GM23338 (cell line): ENCODE data around the gene ATG4A. TPM values are rescaled to one million over a fixed set of nuclear protein-coding genes. Genes with fewer than 3 reads are reported as not detected.

Experiments used
- ATAC-seq: fragments of 200-7000 bp; cut with Tn5 transposase; 3 replicates; pipeline ENCODE4 v1.9.1; 2020
- DNase-seq: peaks from one replicate; pipeline ENCODE4 v3.0.0-alpha.2; 2015; ENCODE audit warnings: low spot score
- H2AFZ ChIP-seq: fragments of 200-600 bp; sonication (generic); 2 replicates; pipeline ENCODE4 v1.8.0; 2016; ENCODE audit warnings: antibody characterized with exemption, mild to moderate bottlenecking, moderate library complexity
- H3F3A ChIP-seq: fragments of 200-600 bp; sonication (generic); replicated peaks from 2 replicates; pipeline ENCODE4 v1.8.0; 2017; ENCODE audit warnings: antibody characterized with exemption, mixed run types, low read depth
- H3K27ac ChIP-seq: fragments of 200-600 bp; sonication (generic); 2 replicates; pipeline ENCODE4 v1.6.1; 2016; ENCODE audit warnings: low read depth
- H3K27me3 ChIP-seq: fragments of 200-600 bp; sonication (generic); 2 replicates; pipeline ENCODE4 v1.8.0; 2016; ENCODE audit warnings: mild to moderate bottlenecking, mixed run types, moderate library complexity; ENCODE audit not compliant: insufficient read depth
- H3K36me3 ChIP-seq: fragments of 200-600 bp; sonication (generic); 2 replicates; pipeline ENCODE4 v1.8.0; 2016; ENCODE audit warnings: mild to moderate bottlenecking; ENCODE audit not compliant: insufficient read depth
- H3K4me1 ChIP-seq: fragments of 200-600 bp; sonication (generic); 2 replicates; pipeline ENCODE4 v1.8.0; 2016; ENCODE audit warnings: mild to moderate bottlenecking, moderate library complexity; ENCODE audit not compliant: insufficient read depth
- H3K4me2 ChIP-seq: fragments of 200-600 bp; sonication (generic); 2 replicates; pipeline ENCODE4 v1.7.1; 2017; ENCODE audit warnings: mixed run types
- H3K4me3 ChIP-seq: fragments of 200-600 bp; sonication (generic); 2 replicates; pipeline ENCODE4 v1.6.1; 2016; ENCODE audit warnings: mixed run types
- H3K79me2 ChIP-seq: fragments of 200-600 bp; sonication (generic); replicated peaks from 2 replicates; pipeline ENCODE4 v1.8.0; 2017; ENCODE audit warnings: mild to moderate bottlenecking; ENCODE audit not compliant: insufficient read depth
- H3K9me2 ChIP-seq: fragments of 200-600 bp; sonication (generic); 2 replicates; pipeline ENCODE4 v1.8.0; 2017; ENCODE audit not compliant: insufficient read depth
- H4K20me1 ChIP-seq: fragments of 200-600 bp; sonication (generic); replicated peaks from 2 replicates; pipeline ENCODE4 v1.8.0; 2017; ENCODE audit warnings: mild to moderate bottlenecking; ENCODE audit not compliant: insufficient read depth
- H3K27ac Mint-ChIP-seq: 2 replicates; pipeline ENCODE4 v1.8.0; 2020; ENCODE audit warnings: inconsistent platforms, mild to moderate bottlenecking, moderate library complexity, mixed read lengths
- H3K27me3 Mint-ChIP-seq: 3 replicates; pipeline ENCODE4 v1.8.0; 2022; ENCODE audit warnings: low read depth, mild to moderate bottlenecking, moderate library complexity, mixed read lengths, inconsistent platforms; ENCODE audit not compliant: insufficient read depth, poor library complexity
- H3K36me3 Mint-ChIP-seq: 3 replicates; pipeline ENCODE4 v1.8.0; 2021; ENCODE audit warnings: low read depth, mild to moderate bottlenecking, inconsistent platforms, moderate library complexity, mixed read lengths
- H3K4me1 Mint-ChIP-seq: 3 replicates; pipeline ENCODE4 v1.8.0; 2020; ENCODE audit warnings: mild to moderate bottlenecking, inconsistent platforms, mixed read lengths
- H3K4me3 Mint-ChIP-seq: 3 replicates; pipeline ENCODE4 v1.8.0; 2021; ENCODE audit warnings: moderate library complexity, mild to moderate bottlenecking, inconsistent platforms, mixed read lengths
- H3K9me3 Mint-ChIP-seq: 3 replicates; pipeline ENCODE4 v1.8.0; 2020; ENCODE audit warnings: moderate library complexity, mild to moderate bottlenecking, inconsistent platforms, mixed read lengths
- ETS1 ChIP-seq: IDR thresholded peaks from 2 replicates; pipeline ENCODE4 v1.6.1; 2016; ENCODE audit warnings: antibody characterized with exemption
- EZH2 ChIP-seq: fragments of 200-600 bp; sonication (generic); IDR thresholded peaks from one replicate; pipeline ENCODE4 v1.8.0; 2017; ENCODE audit warnings: antibody characterized with exemption, mild to moderate bottlenecking, low read depth; ENCODE audit not compliant: unreplicated experiment
- EZH2phosphoT487 ChIP-seq: fragments of 200-600 bp; sonication (generic); IDR thresholded peaks from one replicate; pipeline ENCODE4 v1.8.1; 2018; ENCODE audit warnings: antibody characterized with exemption; ENCODE audit not compliant: unreplicated experiment
- JUNB ChIP-seq: IDR thresholded peaks from one replicate; pipeline ENCODE4 v1.6.1; 2016; ENCODE audit warnings: antibody characterized with exemption; ENCODE audit not compliant: unreplicated experiment
- NANOG ChIP-seq: IDR thresholded peaks from 2 replicates; pipeline ENCODE4 v1.6.1; 2016; ENCODE audit warnings: antibody characterized with exemption, borderline replicate concordance
- POLR2AphosphoS5 ChIP-seq: IDR thresholded peaks from 2 replicates; pipeline ENCODE4 v1.6.1; 2016; ENCODE audit warnings: antibody characterized with exemption, low read depth
- REST ChIP-seq: IDR thresholded peaks from one replicate; pipeline ENCODE4 v1.6.1; 2018; ENCODE audit warnings: antibody characterized with exemption; ENCODE audit not compliant: unreplicated experiment
- STAT1 ChIP-seq: IDR thresholded peaks from one replicate; pipeline ENCODE4 v1.6.1; 2016; ENCODE audit warnings: antibody characterized with exemption; ENCODE audit not compliant: unreplicated experiment
- ZNF114 ChIP-seq: fragments of 250-450 bp; sonication (Bioruptor Pico); IDR thresholded peaks from 2 replicates; pipeline ENCODE4 v1.5.0; 2020; ENCODE audit warnings: mild to moderate bottlenecking, moderate library complexity
- ZNF331 ChIP-seq: fragments of 250-450 bp; sonication (Bioruptor Pico); IDR thresholded peaks from 2 replicates; pipeline ENCODE4 v1.5.0; 2020; ENCODE audit warnings: low read depth, mild to moderate bottlenecking, moderate library complexity
- ZNF462 ChIP-seq: fragments of 250-450 bp; sonication (Bioruptor Pico); IDR thresholded peaks from 2 replicates; pipeline ENCODE4 v1.5.0; 2020; ENCODE audit warnings: mild to moderate bottlenecking, moderate library complexity
- polyA plus RNA-seq: library from polyadenylated mRNA; unstranded; fragments of >200 nt; fragmentation: Nextera tagmentation; extraction: Ambion mirVana; gene quantifications from 2 replicates; pipeline ENCODE4 v1.2.1, GENCODE V29; 2016
- total RNA-seq: library from RNA; depleted of rRNA; stranded (reverse); fragments of >200 nt; shearing (Covaris generic); gene quantifications from 2 replicates; pipeline ENCODE4 v1.2.3, GENCODE V29; 2014

The ATG4A gene
- total and polyA plus RNA-seq, 2 experiments from 2014 or later: 2.1 to 2.8 TPM

- TF ChIP-seq REST: no peak
- TF ChIP-seq EZH2phosphoT487: no peak
- TF ChIP-seq NANOG: no peak
- no peak for TF ChIP-seq STAT1
- no peak for TF ChIP-seq EZH2
- TF ChIP-seq POLR2AphosphoS5: no peak
Measured at GRCh38 chrX:108148524-108148923, 56.9 kb downstream of the ATG4A start (continued).

- H3K79me2 ChIP-seq: no peaks in the 10 kb centered on the region
- Mint-ChIP-seq H3K27ac (no peak overlapping the region), H3K4me3 (no peak overlapping the region), H3K36me3 (no peaks in the 10 kb centered on the region), H3K4me1 (peaks cover 6% of the 10 kb centered on the region; the same call in 2 of the 3 replicates), H3K9me3 (no peaks in the 10 kb centered on the region), H3K27me3 (peaks cover 1% of the 10 kb centered on the region)
- H3K4me2 ChIP-seq: no peak overlapping the region
- H3K36me3 ChIP-seq: no peaks in the 10 kb centered on the region
- H2AFZ ChIP-seq: no peak overlapping the region
- ATAC-seq (no peak), DNase-seq (no peak)
- no peak overlapping the region for H3K27ac ChIP-seq
- no peaks in the 10 kb centered on the region for H3K27me3 ChIP-seq
- no peaks in the 10 kb centered on the region for H4K20me1 ChIP-seq
- H3K9me2 ChIP-seq: no peaks in the 10 kb centered on the region
- H3F3A ChIP-seq: no peaks in the 10 kb centered on the region
- no peak overlapping the region for H3K4me3 ChIP-seq
- H3K4me1 ChIP-seq: no peaks in the 10 kb centered on the region
- TF ChIP-seq ZNF331 (CRISPR knock-in tag) (no peak), JUNB (no peak), ETS1 (no peak), ZNF114 (CRISPR knock-in tag) (no peak), ZNF462 (CRISPR knock-in tag) (no peak), POLR2AphosphoS5 (no peak), NANOG (no peak), REST (no peak), EZH2 (no peak)
Measured at GRCh38 chrX:108156082-108156481, 64.5 kb downstream of the ATG4A start.
